Measurements from ENCODE around the gene WDR74. TPM values are rescaled to one million over a fixed set of nuclear protein-coding genes. Genes with fewer than 3 reads are reported as not detected.

Gene WDR74
- total and polyA plus RNA-seq, 2 of the 13 experiments (the other 11 are each of a cell fraction or from before 2014, with no cell fraction given) = 77.0 to 83.3 TPM

DNA sequence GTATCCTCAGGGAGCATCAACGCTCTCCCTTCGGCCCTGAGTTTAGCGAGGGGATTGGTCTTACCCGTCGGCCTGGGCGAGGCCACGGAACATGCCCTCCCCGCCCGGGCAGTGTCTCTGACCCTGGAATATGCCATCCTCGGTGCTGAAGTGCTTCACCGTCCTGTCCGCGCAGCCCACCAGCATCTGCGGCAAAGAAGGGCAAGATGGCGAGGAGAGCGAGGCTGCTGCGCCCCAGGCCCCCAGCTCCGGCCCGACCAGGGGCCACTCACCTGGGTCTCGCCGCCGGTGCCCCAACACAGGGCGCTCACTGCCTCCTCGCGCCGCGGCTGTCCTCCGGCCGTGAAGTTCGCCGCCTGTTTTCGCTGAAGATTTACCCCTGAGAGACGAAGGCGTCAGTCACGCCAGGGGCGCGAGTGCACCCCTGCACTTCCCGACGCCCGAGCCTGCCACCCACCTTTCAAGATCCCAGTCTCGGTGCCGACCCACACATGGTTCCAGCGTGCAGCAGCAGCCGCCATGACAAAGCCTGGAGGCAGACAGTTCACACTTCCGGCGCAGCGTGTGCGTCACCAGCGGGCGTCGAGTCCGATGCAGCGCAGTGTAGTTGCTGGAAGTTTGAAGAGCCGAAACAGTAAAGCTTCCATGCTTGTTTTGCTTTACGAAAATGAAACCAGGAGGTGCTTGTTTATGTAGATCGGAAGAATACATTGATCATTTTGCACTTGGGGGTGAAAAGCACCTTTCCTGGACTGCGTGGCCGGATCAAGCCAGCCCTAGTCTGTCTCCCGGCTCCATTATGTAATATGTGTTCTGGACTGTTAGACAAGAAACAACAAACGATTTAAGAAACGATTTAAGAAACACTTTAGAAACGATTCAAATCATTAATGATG lies at the start of gene WDR74 (continued):
- TF ChIP-seq, protein P1, sequence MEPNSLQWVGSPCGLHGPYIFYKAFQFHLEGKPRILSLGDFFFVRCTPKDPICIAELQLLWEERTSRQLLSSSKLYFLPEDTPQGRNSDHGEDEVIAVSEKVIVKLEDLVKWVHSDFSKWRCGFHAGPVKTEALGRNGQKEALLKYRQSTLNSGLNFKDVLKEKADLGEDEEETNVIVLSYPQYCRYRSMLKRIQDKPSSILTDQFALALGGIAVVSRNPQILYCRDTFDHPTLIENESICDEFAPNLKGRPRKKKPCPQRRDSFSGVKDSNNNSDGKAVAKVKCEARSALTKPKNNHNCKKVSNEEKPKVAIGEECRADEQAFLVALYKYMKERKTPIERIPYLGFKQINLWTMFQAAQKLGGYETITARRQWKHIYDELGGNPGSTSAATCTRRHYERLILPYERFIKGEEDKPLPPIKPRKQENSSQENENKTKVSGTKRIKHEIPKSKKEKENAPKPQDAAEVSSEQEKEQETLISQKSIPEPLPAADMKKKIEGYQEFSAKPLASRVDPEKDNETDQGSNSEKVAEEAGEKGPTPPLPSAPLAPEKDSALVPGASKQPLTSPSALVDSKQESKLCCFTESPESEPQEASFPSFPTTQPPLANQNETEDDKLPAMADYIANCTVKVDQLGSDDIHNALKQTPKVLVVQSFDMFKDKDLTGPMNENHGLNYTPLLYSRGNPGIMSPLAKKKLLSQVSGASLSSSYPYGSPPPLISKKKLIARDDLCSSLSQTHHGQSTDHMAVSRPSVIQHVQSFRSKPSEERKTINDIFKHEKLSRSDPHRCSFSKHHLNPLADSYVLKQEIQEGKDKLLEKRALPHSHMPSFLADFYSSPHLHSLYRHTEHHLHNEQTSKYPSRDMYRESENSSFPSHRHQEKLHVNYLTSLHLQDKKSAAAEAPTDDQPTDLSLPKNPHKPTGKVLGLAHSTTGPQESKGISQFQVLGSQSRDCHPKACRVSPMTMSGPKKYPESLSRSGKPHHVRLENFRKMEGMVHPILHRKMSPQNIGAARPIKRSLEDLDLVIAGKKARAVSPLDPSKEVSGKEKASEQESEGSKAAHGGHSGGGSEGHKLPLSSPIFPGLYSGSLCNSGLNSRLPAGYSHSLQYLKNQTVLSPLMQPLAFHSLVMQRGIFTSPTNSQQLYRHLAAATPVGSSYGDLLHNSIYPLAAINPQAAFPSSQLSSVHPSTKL (CRISPR knock-in tag; IDR thresholded peaks at IDR 0.05) = peak; percentile 45
- TF ChIP-seq REXO4 (CRISPR knock-in tag; IDR thresholded peaks at IDR 0.05; ENCODE audit: borderline replicate concordance) (no peak), IRF2 (CRISPR knock-in tag; IDR thresholded peaks at IDR 0.05) (peak; percentile 92; the same call in 1 of the 2 replicates), ISL2 (CRISPR knock-in tag; IDR thresholded peaks at IDR 0.05) (peak; percentile 69), JUND (CRISPR knock-in tag; IDR thresholded peaks at IDR 0.05) (peak; percentile 53; the same call in 1 of the 2 replicates), HDAC1 (CRISPR knock-in tag; IDR thresholded peaks at IDR 0.05) (peak; percentile 99), NFYB (CRISPR knock-in tag; IDR thresholded peaks at IDR 0.05) (peak; percentile 30; the same call in 1 of the 2 replicates), ZNF20 (CRISPR knock-in tag; IDR thresholded peaks at IDR 0.05) (no peak), ZSCAN30 (CRISPR knock-in tag; IDR thresholded peaks at IDR 0.05) (no peak), ISX (CRISPR knock-in tag; conservative IDR thresholded peaks at IDR 0.05) (no peak), TCF7L2 (IDR thresholded peaks at IDR 0.05; ENCODE audit: low read depth, low read length) (no peak), ZMYM2 (CRISPR knock-in tag; IDR thresholded peaks at IDR 0.05) (no peak), ZFP82 (CRISPR knock-in tag; IDR thresholded peaks at IDR 0.05; ENCODE audit: borderline replicate concordance) (peak; percentile 27; the same call in 1 of the 2 replicates), ZNF446 (CRISPR knock-in tag; IDR thresholded peaks at IDR 0.05) (no peak), TARDBP (CRISPR knock-in tag; IDR thresholded peaks at IDR 0.05) (peak; percentile 72; the same call in 1 of the 2 replicates), ZNF549 (CRISPR knock-in tag; IDR thresholded peaks at IDR 0.05) (no peak), PHF8 (CRISPR knock-in tag; IDR thresholded peaks at IDR 0.05) (peak; percentile 93), ATF1 (CRISPR knock-in tag; IDR thresholded peaks at IDR 0.05) (peak; percentile 99)
- TF ChIP-seq, protein P2, sequence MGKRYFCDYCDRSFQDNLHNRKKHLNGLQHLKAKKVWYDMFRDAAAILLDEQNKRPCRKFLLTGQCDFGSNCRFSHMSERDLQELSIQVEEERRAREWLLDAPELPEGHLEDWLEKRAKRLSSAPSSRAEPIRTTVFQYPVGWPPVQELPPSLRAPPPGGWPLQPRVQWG (CRISPR knock-in tag; IDR thresholded peaks at IDR 0.05; ENCODE audit: borderline replicate concordance, low read depth) = no peak
- TF ChIP-seq, protein P3, sequence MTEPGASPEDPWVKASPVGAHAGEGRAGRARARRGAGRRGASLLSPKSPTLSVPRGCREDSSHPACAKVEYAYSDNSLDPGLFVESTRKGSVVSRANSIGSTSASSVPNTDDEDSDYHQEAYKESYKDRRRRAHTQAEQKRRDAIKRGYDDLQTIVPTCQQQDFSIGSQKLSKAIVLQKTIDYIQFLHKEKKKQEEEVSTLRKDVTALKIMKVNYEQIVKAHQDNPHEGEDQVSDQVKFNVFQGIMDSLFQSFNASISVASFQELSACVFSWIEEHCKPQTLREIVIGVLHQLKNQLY (CRISPR knock-in tag; IDR thresholded peaks at IDR 0.05) = peak; percentile 63; the same call in 1 of the 2 replicates
- TF ChIP-seq, protein P4, sequence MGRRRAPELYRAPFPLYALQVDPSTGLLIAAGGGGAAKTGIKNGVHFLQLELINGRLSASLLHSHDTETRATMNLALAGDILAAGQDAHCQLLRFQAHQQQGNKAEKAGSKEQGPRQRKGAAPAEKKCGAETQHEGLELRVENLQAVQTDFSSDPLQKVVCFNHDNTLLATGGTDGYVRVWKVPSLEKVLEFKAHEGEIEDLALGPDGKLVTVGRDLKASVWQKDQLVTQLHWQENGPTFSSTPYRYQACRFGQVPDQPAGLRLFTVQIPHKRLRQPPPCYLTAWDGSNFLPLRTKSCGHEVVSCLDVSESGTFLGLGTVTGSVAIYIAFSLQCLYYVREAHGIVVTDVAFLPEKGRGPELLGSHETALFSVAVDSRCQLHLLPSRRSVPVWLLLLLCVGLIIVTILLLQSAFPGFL (CRISPR knock-in tag; IDR thresholded peaks at IDR 0.05) = 0 out of 2 replicates have a peak, but pooled peaks have one; percentile 22
- TF ChIP-seq, protein P5, sequence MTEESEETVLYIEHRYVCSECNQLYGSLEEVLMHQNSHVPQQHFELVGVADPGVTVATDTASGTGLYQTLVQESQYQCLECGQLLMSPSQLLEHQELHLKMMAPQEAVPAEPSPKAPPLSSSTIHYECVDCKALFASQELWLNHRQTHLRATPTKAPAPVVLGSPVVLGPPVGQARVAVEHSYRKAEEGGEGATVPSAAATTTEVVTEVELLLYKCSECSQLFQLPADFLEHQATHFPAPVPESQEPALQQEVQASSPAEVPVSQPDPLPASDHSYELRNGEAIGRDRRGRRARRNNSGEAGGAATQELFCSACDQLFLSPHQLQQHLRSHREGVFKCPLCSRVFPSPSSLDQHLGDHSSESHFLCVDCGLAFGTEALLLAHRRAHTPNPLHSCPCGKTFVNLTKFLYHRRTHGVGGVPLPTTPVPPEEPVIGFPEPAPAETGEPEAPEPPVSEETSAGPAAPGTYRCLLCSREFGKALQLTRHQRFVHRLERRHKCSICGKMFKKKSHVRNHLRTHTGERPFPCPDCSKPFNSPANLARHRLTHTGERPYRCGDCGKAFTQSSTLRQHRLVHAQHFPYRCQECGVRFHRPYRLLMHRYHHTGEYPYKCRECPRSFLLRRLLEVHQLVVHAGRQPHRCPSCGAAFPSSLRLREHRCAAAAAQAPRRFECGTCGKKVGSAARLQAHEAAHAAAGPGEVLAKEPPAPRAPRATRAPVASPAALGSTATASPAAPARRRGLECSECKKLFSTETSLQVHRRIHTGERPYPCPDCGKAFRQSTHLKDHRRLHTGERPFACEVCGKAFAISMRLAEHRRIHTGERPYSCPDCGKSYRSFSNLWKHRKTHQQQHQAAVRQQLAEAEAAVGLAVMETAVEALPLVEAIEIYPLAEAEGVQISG (CRISPR knock-in tag; IDR thresholded peaks at IDR 0.05) = peak; percentile 94

Data from HepG2 (cell line).